HK-2 (cell line): Measurements from ENCODE around the gene MLXIP.
"Not testable (repeated sequence)": the region's sequence is repeated elsewhere in the genome, so short reads cannot be mapped to it uniquely, and the experiment has no call there.

Experiments used
- DNase-seq: peaks from one replicate; pipeline ENCODE4 v3.0.0-alpha.2; 2018; ENCODE audit not compliant: unreplicated experiment

MLXIP gene

DNA sequence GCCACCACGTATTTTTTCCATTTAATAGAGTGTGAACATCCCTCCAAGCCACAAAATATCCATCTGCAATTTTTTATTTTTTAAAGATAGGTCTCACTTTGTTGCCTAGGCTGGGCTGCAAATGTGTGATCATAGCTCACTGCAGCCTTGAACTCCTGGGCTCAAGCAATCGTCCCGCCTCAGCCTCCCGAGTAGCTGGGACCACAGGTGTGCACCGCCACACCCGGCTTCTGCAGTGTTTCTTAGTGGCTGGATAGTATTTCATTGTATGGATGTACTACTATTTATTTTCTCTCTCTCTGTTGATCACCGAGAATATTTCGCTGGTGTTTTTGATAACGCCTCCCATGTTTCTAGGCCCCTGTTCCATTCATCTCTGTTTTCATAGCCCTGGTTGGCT lies 17.5 kb downstream of the MLXIP start:
- DNase-seq, result no peak

- no peak for DNase-seq
Measured at GRCh38 chr12:122096591-122097149, 18.1 kb downstream of the MLXIP start.

- DNase-seq, result no peak
Measured at GRCh38 chr12:122097584-122097926, 19.0 kb downstream of the MLXIP start.

DNA sequence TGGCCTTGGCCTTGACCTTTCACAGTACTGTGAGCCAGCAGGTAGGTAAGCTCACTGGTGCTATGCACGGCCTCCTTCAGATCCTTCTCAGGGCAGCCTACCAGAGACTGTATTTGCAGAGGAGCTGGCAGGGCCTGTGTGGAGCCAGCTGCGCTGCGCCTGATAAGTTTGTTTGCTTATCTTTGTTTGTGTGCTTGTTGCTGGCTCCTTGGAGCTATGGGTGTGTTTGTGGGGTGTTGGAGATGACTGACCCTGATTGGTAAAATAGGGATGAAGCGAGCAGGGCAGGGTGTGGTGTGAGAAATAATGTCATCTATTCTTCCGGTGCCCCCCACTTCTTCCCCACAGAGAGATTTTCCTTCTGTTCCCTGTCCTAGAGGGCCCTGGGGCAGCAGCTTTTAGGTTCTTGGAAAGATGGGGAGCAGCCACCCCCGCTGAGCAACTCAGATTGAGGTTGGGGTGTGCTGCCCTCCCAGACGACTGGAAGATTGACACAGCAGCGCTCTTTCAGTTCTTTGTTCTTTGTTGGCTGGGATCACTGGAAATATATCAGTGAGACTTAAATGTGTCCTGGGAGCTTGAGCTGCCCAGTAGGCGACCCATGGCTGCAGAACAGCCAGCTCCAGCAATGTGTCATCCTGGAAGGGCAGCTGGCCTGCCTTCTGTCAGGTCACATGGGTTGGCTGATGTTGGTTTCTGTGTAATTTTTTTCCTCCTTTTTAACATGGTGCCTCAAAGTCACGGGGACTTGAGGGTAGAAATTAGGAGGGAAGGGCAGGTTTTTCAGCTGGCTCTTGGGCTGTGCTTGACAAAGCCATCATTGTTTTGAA lies 19.6 kb downstream of the MLXIP start:
- no peak for DNase-seq

DNA sequence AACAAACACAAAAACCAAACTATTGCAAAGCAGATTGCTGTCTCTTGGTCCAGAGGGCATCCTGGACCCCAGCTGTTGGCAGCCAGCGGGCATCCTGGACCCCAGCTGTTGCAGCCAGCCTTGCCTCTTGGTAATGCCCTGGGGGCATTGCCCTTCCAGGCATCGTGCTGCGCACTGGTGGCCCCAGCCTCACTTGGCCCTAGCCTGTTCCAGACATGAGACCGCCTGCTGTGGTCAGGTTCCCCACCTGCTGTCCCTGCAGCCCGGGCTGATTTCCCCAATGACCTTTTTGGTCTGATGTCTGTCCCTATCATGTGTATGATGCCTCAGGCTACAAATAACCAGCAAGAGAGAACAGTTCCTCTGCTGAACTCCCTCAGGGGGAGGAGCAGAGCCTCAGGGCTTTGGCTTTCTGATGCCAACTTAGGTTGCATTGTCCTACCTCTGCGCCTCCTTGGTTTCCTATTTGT lies 20.8 kb downstream of the MLXIP start:
- DNase-seq, result no peak

- no peak for DNase-seq
Measured at GRCh38 chr12:122099856-122100255, 21.3 kb downstream of the MLXIP start.

GRCh38 chr12:122100568-122100967 lies 22.0 kb downstream of the MLXIP start:
- DNase-seq, result no peak

DNA sequence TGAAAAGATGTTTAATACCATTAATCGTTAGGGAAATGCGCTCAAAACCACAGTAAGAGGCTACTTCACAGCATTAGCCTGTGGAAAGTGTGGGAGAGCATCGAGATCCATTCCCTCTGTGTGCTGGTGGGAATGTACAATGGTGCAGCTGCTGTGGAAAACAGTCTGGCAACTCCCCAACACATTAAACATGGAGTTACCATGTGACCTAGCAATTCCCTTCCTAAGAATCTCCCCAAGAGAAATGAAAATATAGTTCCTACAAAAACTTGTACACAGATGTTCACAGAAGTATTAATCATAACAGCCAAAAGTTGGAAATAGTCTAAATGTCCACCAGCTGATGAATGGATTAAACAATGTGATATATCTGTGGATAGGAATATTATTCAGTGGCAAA lies 23.8 kb downstream of the MLXIP start:
- no peak for DNase-seq

DNA sequence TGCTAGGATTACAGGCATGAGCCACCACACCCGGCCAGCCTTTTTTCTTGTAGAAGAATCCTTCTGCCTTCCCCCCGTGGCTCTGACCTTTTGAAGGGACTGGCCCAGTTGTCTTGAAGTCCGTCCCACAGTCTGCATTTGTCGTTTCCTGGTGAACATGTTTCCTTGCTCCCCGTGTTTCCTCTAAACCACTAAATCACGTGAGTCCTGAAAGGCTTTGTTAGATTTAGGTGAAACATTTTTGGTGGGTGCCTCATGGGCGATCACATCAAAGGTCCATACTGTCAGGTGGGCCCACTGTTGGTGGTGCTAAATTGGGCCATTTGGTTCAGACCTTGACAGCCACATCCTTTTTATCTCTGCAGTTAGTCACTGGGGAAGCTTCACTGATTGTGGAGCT lies 26.3 kb downstream of the MLXIP start:
- no peak for DNase-seq

GRCh38 chr12:122105496-122105895 lies 26.9 kb downstream of the MLXIP start:
- DNase-seq, result not testable (repeated sequence)

DNA sequence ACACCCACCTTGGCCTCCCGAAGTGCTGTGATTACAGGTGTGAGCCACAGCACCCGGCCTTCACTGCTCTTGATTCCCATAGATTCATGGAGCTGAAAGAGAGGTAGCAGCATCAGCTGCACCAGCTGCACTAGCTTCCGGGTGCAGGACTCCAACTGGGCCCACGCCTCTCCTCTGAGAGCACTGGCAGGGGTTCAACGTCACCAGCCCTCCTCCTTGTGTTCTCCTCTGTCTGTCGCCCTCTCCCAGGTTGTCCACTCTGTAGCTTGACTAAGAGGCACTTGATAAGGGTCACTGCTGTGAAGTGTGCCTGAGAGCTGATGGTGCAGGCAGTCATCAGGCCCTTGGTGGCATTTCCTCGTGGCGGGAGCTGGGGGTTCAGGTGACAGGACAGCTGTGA lies 28.3 kb downstream of the MLXIP start:
- DNase-seq, result no peak

- DNase-seq, result no peak
Measured at GRCh38 chr12:122107261-122107660, 28.7 kb downstream of the MLXIP start.

- DNase-seq, result no peak
Measured at GRCh38 chr12:122111089-122111641, 32.6 kb downstream of the MLXIP start.

DNA sequence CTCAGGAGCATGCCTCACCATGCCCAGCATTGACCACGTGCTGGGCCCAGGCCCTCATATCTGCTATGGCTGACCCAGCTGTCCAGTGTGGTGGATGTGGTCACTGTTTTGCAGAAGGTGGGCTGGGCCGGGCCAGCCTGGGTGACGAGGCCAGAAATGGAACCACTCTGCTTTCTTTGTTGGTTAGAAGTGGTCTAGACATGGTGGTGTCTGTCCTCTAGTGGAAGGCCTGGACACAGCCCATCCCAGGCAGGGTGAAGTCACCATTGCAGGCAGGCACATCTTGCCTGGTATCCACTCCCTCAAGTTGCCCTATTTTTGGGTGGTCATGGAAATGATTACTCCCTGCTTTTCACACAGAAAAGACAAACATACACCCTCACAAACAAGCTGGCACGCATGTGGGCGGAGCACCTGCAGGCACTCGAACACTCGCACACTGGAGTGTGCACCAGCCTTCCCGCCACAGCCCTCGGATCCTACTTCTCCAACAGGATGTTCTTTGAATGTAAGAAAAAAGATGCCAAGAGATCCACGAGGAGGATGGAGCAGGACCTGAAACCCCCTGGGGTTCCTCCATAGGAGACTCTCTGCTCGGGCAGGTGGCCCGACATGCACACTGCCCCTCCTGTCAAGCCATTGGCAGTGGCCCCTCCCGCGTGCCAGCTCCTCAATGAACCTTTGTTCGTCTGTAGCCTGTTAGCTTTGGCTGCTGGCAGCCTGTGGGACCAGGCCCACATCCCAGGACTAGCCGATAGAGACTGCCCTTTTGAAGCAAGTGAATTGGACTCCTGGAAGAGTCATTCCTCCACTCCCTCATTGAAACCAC lies 38.4 kb downstream of the MLXIP start:
- DNase-seq, result no peak

GRCh38 chr12:122117979-122118378 lies 39.4 kb downstream of the MLXIP start:
- DNase-seq, result no peak

GRCh38 chr12:122121341-122121740 lies 42.8 kb downstream of the MLXIP start:
- DNase-seq, result not testable (repeated sequence)

GRCh38 chr12:122121745-122122144 lies 43.2 kb downstream of the MLXIP start:
- no peak for DNase-seq

DNA sequence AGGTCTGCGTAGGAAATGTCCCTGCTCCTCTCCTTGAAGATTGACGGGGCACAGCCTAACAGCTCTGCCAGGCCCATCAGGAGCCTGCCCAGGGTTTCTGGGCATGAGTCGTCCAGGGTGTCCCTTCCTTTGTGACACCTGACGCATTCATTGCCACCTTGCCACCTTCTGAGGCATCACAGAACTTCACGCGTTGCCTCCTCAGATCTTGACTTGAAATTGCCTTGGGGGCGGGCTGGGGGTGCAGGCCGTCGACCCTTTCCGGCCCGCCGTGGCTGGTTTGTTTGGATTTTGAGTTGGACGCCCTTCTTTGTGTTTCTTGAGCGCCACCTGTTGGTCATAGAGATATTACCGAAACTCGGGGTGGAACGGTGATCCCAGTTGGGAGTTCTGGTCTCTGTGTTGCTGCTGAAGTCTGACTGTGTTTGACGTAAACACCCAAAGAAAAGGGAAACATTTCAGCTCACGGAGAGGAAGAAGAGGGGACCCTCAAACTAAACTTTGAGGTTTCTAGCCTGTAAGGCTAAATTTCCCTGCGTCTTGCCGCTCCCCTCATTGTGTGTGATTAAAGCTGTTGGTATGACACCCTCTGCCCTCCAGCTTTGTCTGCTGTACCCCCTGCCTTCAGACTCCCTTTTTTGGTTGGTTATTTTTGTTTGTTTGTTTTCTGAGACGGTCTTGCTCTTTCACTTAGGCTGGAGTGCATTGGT lies 44.6 kb downstream of the MLXIP start:
- peak; percentile 74 for DNase-seq

DNA sequence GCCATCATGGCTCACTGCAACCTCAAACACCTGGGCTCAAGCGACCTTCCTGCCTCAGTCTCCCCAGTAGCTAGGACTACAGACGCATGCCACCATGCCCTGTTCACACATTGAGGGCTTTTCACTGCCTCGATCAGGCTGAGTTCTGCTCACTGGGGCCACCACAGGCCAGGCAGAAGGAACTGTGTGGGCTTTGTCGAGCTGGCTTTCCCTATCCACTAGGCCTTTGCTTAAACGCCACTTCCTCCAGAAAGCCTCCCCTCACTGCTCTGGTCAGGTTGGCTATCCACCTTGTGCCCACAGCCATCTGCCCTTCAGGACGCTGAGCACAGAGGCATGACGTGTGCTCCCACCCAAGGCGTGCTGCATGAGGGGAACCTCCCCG lies 45.2 kb downstream of the MLXIP start:
- no peak for DNase-seq

DNA sequence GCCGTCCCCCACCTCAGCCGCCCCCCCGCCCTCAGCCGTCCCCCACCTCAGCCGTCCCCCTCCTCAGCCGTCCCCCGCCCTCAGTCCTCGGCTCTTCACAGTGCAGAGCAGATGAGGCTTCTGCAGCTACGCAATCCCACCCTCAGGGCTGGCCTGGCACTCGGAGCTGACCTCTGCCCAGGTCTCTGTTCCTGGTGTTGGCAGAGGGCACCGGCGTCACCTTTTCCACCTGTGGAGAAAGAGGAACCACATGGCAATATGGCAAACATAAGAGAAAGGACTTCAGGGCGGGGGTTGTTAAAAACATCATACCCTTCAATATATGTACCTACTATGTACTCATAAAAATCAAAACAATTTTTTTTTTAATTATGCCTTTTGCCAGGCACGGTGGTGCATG lies 45.8 kb downstream of the MLXIP start:
- no peak for DNase-seq

DNA sequence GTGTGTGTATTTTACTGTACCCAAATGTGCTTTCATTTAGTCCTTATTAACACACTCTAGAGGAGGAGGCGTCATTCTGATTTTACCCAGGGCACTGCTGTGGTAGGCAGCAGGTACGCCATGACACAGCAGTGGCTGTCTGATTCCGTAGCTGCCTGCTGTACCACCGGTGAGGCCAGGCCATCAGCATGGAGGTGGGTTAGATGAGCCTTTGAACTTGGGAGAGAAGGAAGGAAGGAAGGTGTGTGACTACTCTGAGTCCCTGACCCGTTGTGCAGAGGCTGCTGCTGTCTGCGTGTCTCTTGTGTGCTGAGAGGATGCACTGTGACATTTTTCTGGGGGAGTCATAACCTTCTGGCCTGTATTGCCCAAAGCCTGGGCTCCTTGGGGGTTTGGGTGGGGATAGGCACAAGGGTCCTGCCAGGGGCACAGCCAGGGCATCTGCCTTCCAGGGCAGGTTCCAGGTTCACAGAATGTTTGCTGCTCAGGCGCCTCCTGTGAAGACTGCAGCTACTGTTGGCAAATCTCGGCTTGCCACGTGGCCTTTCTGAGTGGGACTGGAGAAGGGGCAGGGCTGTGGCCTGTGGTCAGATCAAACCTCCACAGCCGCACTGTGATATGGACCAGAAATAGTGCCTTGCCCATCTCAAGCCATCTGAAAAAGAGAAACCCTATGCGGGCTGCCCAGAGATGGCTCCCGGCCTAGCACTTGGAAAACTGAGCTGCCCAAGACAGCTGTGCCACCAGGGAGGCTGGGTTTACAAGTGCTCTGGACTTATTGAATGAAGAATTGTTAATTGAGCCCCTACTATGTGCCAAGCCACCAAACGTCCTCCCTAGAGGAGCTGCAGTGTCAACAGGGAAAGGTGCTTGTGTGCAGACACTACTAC lies 47.1 kb downstream of the MLXIP start:
- no peak for DNase-seq
